WERI-Rb-1 (cell line): Measurements from ENCODE around the gene MFAP4.

Source experiments
- DNase-seq: peaks from one replicate; pipeline ENCODE4 v3.0.0-alpha.2; 2020
- H3K27ac ChIP-seq: fragments of 250-450 bp; sonication (Bioruptor Pico); 2 replicates; pipeline ENCODE4 v1.5.1; 2020; ENCODE audit warnings: mild to moderate bottlenecking, moderate library complexity
- H3K27me3 ChIP-seq: fragments of 250-450 bp; sonication (Bioruptor Pico); 2 replicates; pipeline ENCODE4 v1.5.1; 2021; ENCODE audit warnings: mild to moderate bottlenecking, low read depth, moderate library complexity; ENCODE audit not compliant: insufficient read depth, severe bottlenecking
- H3K36me3 ChIP-seq: fragments of 250-450 bp; sonication (Bioruptor Pico); 2 replicates; pipeline ENCODE4 v1.5.1; 2020; ENCODE audit warnings: mild to moderate bottlenecking, moderate library complexity
- H3K4me3 ChIP-seq: 2 replicates; pipeline ENCODE4 v1.5.1; 2011; ENCODE audit warnings: low read depth, mild to moderate bottlenecking, control low read depth, low read length
- H3K9me3 ChIP-seq: fragments of 250-450 bp; sonication (Bioruptor Pico); 2 replicates; pipeline ENCODE4 v1.5.1; 2021; ENCODE audit warnings: mild to moderate bottlenecking, moderate library complexity; ENCODE audit not compliant: severe bottlenecking
- TF ChIP-seq, protein P1 (sequence below): IDR thresholded peaks from 2 replicates; pipeline ENCODE4 v1.5.1; 2011; ENCODE audit warnings: low read depth, mild to moderate bottlenecking, control low read depth, inconsistent platforms, low read length

The MFAP4 gene

DNA sequence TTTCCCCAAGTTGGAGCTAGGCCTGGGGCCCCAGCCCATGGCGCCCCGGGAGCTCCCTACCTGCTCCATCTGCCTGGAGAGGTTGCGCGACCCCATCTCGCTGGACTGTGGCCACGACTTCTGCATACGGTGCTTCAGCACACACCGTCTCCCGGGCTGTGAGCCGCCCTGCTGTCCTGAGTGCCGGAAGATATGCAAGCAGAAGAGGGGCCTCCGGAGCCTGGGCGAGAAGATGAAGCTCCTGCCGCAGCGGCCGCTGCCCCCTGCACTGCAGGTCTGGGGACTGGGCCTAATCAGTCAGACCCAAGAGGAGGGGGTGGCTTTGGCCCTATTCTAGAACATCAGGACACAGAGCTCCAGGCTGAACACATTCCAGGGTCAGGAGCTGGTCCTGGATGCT, 25.5 kb upstream of the MFAP4 start:
- Histone ChIP-seq H3K36me3 (no peaks in the 10 kb centered on the region), H3K4me3 (no peak overlapping the region), H3K9me3 (no peaks in the 10 kb centered on the region), H3K27me3 (no peaks in the 10 kb centered on the region), H3K27ac (no peak overlapping the region)
- TF ChIP-seq, protein P1, sequence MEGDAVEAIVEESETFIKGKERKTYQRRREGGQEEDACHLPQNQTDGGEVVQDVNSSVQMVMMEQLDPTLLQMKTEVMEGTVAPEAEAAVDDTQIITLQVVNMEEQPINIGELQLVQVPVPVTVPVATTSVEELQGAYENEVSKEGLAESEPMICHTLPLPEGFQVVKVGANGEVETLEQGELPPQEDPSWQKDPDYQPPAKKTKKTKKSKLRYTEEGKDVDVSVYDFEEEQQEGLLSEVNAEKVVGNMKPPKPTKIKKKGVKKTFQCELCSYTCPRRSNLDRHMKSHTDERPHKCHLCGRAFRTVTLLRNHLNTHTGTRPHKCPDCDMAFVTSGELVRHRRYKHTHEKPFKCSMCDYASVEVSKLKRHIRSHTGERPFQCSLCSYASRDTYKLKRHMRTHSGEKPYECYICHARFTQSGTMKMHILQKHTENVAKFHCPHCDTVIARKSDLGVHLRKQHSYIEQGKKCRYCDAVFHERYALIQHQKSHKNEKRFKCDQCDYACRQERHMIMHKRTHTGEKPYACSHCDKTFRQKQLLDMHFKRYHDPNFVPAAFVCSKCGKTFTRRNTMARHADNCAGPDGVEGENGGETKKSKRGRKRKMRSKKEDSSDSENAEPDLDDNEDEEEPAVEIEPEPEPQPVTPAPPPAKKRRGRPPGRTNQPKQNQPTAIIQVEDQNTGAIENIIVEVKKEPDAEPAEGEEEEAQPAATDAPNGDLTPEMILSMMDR: no peak
- no peak for DNase-seq

DNA sequence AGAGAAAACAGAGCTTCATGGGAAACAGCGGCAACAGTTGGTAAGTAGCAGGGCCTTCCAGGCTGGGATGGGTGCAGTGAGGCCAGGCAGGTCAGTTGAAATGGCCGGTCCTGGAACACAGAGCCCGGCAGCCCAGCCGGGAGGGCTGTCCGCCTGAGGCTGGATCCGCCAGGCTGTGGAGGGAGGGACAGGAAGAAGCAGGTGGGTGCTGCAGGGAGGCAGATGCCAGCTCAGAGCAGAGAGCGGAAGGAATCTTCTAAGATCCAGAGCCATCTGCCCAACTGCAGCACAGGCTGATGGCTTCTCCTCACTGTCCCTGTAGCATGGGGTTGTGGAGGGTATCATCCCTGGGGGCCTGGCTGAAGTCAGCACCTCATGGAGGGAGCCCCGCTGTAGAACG, 24.6 kb upstream of the MFAP4 start:
- no peak overlapping the region for H3K4me3 ChIP-seq
- TF ChIP-seq, protein P1: no peak
- no peaks in the 10 kb centered on the region for H3K9me3 ChIP-seq
- H3K27me3 ChIP-seq: no peaks in the 10 kb centered on the region
- no peaks in the 10 kb centered on the region for H3K36me3 ChIP-seq
- DNase-seq: peak; percentile 79
- H3K27ac ChIP-seq: peak overlapping the region; percentile 63

DNA sequence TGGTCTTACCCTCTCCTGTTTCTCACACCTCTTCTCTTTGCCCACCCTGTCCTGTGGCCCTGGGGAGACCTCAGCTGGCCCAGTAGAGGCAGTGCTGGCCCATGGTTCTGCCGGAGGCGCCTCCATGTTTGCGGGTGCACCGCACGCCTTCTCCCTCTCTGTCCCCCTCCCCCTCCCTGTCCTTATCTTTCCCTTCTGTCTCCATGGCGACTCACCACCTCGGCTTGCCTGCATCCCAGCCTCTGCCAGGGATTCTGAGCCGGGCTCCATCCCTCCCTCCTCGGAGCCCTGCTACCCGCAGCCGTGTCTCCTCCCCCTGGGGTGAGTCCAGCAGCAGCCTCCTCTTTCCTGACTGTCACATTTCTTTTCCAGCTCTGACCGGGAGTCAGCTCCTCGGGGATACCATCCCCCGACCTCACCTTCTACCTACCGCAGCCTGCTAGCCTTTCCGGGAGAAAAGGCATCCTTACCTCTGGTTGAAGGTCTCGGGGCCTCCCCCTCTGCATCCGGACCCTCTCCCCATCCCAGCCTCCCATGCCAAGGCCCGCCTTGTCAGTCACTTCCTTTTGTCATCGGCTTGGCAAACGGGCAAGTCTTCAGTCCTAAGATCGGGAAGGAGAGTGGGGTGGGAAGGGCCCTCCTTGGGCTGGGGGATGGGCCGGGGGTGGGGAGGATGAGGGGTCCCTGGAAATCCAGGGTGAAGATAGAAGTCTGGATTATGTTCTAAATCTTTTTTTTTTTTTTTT, 24.1 kb upstream of the MFAP4 start, which contains the start of gene RNF112:
RNF112 (plus strand) TSS at position 358 of the 746 bp plus-strand sequence; CDS start at position 535, 177 bp downstream.
- DNase-seq: peak; percentile 22
- Histone ChIP-seq H3K36me3 (no peaks in the 10 kb centered on the region), H3K27me3 (no peaks in the 10 kb centered on the region), H3K4me3 (no peak within 1 kb of the TSS), H3K27ac (peak within 1 kb of the TSS; percentile 63), H3K9me3 (no peaks in the 10 kb centered on the region)
- TF ChIP-seq, protein P1: 0 out of 2 replicates have a peak, but pooled peaks have one; percentile 11

DNA sequence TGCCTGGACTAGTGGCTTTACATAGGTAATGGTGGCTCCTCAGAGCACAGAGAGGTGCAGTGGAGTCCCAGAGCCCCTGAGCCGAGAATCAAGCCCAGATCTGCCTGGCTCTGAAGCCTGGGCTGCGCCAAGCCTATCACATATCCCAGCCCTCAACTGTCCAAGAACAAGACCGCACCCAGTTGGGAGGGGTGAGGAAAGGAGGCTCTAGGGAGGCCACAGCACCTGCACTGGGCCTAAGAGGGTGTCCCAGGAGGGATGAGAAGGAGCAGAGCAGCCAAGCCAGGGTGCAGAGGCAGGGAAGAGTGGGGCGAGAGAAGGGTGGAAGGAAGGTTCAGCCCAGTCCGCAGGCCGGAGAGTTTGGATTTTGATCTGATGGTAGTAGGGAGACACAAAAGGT, 23.1 kb upstream of the MFAP4 start:
- Histone ChIP-seq H3K27ac (0 out of 2 replicates have a peak overlapping the region, but pooled peaks have one; percentile 26), H3K4me3 (no peak overlapping the region)
- no peak for DNase-seq

DNA sequence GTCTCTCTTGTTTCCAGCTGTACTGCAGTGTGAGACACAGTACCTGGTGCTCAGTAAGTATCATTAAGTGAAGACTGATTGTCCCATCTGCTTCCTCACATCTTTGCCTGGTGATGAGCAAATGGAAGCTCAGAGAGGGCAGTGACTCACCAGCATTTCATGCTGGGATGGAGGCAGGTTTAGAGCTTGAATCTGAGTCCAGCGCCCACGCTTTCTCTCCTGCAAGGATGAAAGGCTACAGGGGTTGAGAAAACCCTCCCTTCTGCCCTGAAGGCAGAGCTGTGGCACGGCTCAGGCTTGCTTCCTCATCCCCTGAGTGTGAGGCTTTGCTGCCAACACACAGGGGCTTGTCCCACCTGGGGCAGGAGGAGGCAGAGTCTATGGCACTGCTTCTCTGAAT, 22.5 kb upstream of the MFAP4 start:
- TF ChIP-seq, protein P1: no peak

More for the DNA sequence above, 23.1 kb upstream of the MFAP4 start:
- TF ChIP-seq, protein P1: no peak
- no peaks in the 10 kb centered on the region for H3K27me3 ChIP-seq
- no peaks in the 10 kb centered on the region for H3K9me3 ChIP-seq
- no peaks in the 10 kb centered on the region for H3K36me3 ChIP-seq

DNA sequence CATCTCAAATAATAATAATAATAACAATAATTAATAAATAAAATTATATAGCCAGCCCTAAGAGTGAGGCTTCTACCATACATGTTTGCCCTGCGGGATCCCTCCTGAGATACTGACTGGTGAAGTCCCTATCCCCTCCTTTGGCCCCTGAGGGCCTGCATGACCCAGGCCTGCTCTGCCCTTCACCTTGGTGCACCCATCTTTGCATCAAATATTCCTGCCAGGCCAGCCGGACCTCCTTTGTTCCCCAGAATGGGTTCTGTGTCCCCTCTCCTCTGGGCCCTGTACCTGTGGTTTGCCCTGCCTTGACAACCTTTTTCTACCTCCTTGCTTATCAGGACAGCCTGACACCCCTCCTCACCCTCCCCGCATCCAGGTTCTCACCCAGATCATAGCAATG, 22.1 kb upstream of the MFAP4 start:
- no peaks in the 10 kb centered on the region for H3K27me3 ChIP-seq
- TF ChIP-seq, protein P1: no peak
- H3K27ac ChIP-seq: no peak overlapping the region
- no peaks in the 10 kb centered on the region for H3K36me3 ChIP-seq
- H3K9me3 ChIP-seq: no peaks in the 10 kb centered on the region
- H3K4me3 ChIP-seq: no peak overlapping the region
- DNase-seq: no peak

More for the DNA sequence above, 22.5 kb upstream of the MFAP4 start:
- Histone ChIP-seq H3K27me3 (no peaks in the 10 kb centered on the region), H3K36me3 (no peaks in the 10 kb centered on the region), H3K9me3 (no peaks in the 10 kb centered on the region), H3K27ac (no peak overlapping the region), H3K4me3 (no peak overlapping the region)
- no peak for DNase-seq
